Astrocyte (in vitro differentiated cells and primary cell): ENCODE results near the gene RBM47.

ENCODE experiments used
- EZH2 ChIP-seq: IDR thresholded peaks from 2 replicates; pipeline ENCODE4 v1.6.1; 2012; ENCODE audit warnings: mild to moderate bottlenecking, low read length, inconsistent platforms; ENCODE audit not compliant: insufficient read depth
- TF ChIP-seq, protein P1 (sequence below): IDR thresholded peaks from 2 replicates; pipeline ENCODE4 v1.5.1; 2011; ENCODE audit warnings: low read depth, mild to moderate bottlenecking, inconsistent platforms, low read length, moderate library complexity; ENCODE audit not compliant: insufficient read depth

DNA sequence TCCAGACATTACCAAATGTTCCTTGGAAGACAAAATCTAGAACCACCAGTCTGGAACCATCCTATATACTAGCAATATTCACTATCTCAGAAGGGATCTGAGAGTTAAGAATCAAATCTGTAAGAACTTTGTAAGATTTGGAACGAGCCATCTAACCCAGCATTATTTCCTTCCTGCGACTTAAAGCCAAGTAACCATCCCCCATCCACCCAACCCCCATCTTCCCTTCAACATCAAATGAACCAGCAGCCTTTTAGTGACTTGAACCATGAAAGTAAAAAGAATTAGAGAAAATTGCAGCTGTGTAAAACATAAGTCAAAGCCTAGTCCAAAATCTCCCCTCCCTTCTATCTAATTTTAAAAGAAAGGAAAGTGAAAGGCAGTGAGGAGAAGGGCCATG is 15.6 kb downstream of the RBM47 start:
- TF ChIP-seq, protein P1, sequence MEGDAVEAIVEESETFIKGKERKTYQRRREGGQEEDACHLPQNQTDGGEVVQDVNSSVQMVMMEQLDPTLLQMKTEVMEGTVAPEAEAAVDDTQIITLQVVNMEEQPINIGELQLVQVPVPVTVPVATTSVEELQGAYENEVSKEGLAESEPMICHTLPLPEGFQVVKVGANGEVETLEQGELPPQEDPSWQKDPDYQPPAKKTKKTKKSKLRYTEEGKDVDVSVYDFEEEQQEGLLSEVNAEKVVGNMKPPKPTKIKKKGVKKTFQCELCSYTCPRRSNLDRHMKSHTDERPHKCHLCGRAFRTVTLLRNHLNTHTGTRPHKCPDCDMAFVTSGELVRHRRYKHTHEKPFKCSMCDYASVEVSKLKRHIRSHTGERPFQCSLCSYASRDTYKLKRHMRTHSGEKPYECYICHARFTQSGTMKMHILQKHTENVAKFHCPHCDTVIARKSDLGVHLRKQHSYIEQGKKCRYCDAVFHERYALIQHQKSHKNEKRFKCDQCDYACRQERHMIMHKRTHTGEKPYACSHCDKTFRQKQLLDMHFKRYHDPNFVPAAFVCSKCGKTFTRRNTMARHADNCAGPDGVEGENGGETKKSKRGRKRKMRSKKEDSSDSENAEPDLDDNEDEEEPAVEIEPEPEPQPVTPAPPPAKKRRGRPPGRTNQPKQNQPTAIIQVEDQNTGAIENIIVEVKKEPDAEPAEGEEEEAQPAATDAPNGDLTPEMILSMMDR = no peak
- TF ChIP-seq EZH2 = no peak
